Esophagus muscularis mucosa (tissue), 4 donors: ENCODE results near the gene LMAN2. TPM values are rescaled to one million over a fixed set of nuclear protein-coding genes. Genes with fewer than 3 reads are reported as not detected.

ENCODE experiments used
- DNase-seq: peaks from one replicate; pipeline ENCODE4 v3.0.0-alpha.2; 2017; ENCODE audit errors: extremely low spot score
- H3K27ac ChIP-seq, 4 donors: fragments of 200-600 bp; sonication (generic); replicated peaks in 1 of 4; 1 replicate in 3 of 4; 2 replicates in 1 of 4; pipeline ENCODE4 v1.5.1; 2016 to 2019; ENCODE audit warnings: mild to moderate bottlenecking in 1 of 4
- H3K27me3 ChIP-seq, 4 donors: fragments of 200-600 bp; sonication (generic); one replicate each; pipeline versions ENCODE4 v1.5.1 to v1.6.0; 2016 to 2019
- H3K36me3 ChIP-seq, 4 donors: fragments of 200-600 bp; sonication (generic); one replicate each; pipeline ENCODE4 v1.5.1; 2016 to 2019
- H3K4me1 ChIP-seq, 4 donors: fragments of 200-600 bp; sonication (generic); one replicate each; pipeline ENCODE4 v1.5.1; 2016 to 2019
- H3K4me3 ChIP-seq, 4 donors: fragments of 200-600 bp; sonication (generic); 1 replicate in 2 of 4; 2 replicates in 2 of 4; pipeline ENCODE4 v1.5.1; 2016 to 2019; ENCODE audit warnings: mild to moderate bottlenecking in 4 of 4, moderate library complexity in 1 of 4
- H3K9me3 ChIP-seq, 4 donors: fragments of 200-600 bp; sonication (generic); 1 replicate in 3 of 4; 2 replicates in 1 of 4; pipeline ENCODE4 v1.5.1; 2016 to 2019
- CTCF ChIP-seq, 3 experiments: fragments of 200-600 bp in 2 of 3; fragments of 450-650 bp in 1 of 3; sonication (generic) in 2 of 3; IDR thresholded peaks; one replicate each; pipeline ENCODE4 v1.5.1; 2017 to 2019; ENCODE audit warnings: antibody characterized with exemption in 3 of 3, mild to moderate bottlenecking in 2 of 3, moderate library complexity in 1 of 3
- EP300 ChIP-seq: sonication (generic); formaldehyde crosslinking; IDR thresholded peaks from one replicate; pipeline ENCODE4 v1.6.1; 2017; ENCODE audit warnings: antibody characterized with exemption
- POLR2A ChIP-seq: fragments of 450-650 bp; IDR thresholded peaks from one replicate; pipeline ENCODE4 v1.6.1; 2017; ENCODE audit warnings: antibody characterized with exemption, moderate library complexity, mild to moderate bottlenecking, low read depth
- POLR2AphosphoS5 ChIP-seq, 2 donors: sonication (generic); formaldehyde crosslinking; IDR thresholded peaks; one replicate each; pipeline ENCODE4 v1.6.1; 2017; ENCODE audit warnings: antibody characterized with exemption in 2 of 2
- WGBS: methylation state at CpG from one replicate; pipeline ENCODE4 v1.1.5; 2018; 5-methylcytosine and 5-hydroxymethylcytosine counted together
- intact Hi-C: fragments of 100-400 bp; cut with DNase I; formaldehyde crosslinking; loops from one replicate; pipeline ENCODE4 v1.15.1; 2023
- total RNA-seq, 4 donors: library from RNA; depleted of rRNA; stranded (reverse); fragments of >200 nt; gene quantifications; one replicate each; pipeline versions ENCODE4 v1.1.0 to v1.2.1, GENCODE V29; 2016

The LMAN2 gene
- total RNA-seq, 4 donors from 2014 or later = 95.1 to 168 (median 128) TPM

- no peaks in the 10 kb centered on the region for H3K9me3 ChIP-seq
- peak within 1 kb of the TSS; percentile 78 to 90 (median 84) for H3K27ac ChIP-seq
- H3K4me3 ChIP-seq = peak within 1 kb of the TSS; percentile 76 to 99 (median 90)
- TF ChIP-seq POLR2AphosphoS5 (IDR thresholded peaks at IDR 0.05) = peak; percentile 82 to 89
- TF ChIP-seq POLR2A = peak; percentile 58
- peak; percentile 23 to 41 (median 30) for TF ChIP-seq CTCF (IDR thresholded peaks at IDR 0.05)
- no peak for TF ChIP-seq EP300
- H3K27me3 ChIP-seq = no peaks in the 10 kb centered on the region
- H3K36me3 ChIP-seq = peaks cover 8 to 34% (median 31%) of the 10 kb centered on the region in 4 donors
- peak; percentile 97 for DNase-seq
- peaks cover 48 to 67% (median 59%) of the 10 kb centered on the region in 4 donors for H3K4me1 ChIP-seq
- WGBS = 1% methylated on average over 15 of the region's 100 CpGs
- intact Hi-C loops = loop anchor here (10.0 kb wide), 1 partner anchor 189 kb away; no protein-coding TSS in a partner anchor
Observed at GRCh38 chr5:177303121-177303924, 48.1 kb downstream of the LMAN2 start, which contains the start of the genes PRELID1 and RAB24. TSS of gene PRELID1 (plus strand) at chr5:177303799. CDS start at chr5:177303986, 187 bp downstream. TSS of gene RAB24 (minus strand) at chr5:177303719. CDS start at chr5:177303288, 431 bp downstream.

GRCh38 chr5:177302354-177303110, 48.9 kb downstream of the LMAN2 start:
- TF ChIP-seq CTCF (IDR thresholded peaks at IDR 0.05) = no peak
- TF ChIP-seq EP300 = no peak
- TF ChIP-seq POLR2AphosphoS5 (IDR thresholded peaks at IDR 0.05) = no peak
- TF ChIP-seq POLR2A = no peak
- DNase-seq = no peak
- Histone ChIP-seq H3K4me3 (peak overlapping the region; percentile 76 to 99 (median 90)), H3K36me3 (peaks cover 8 to 29% (median 27%) of the 10 kb centered on the region in 4 donors), H3K9me3 (no peaks in the 10 kb centered on the region), H3K27me3 (no peaks in the 10 kb centered on the region), H3K4me1 (peaks cover 48 to 63% (median 59%) of the 10 kb centered on the region in 4 donors), H3K27ac (peak overlapping the region; percentile 78 to 90 (median 84))
- WGBS = 17% methylated on average over 15 of the region's 24 CpGs
- intact Hi-C loops = loop anchor here (10.0 kb wide), 1 partner anchor 188 kb away; no protein-coding TSS in a partner anchor

GRCh38 chr5:177301503-177302165, 49.8 kb downstream of the LMAN2 start:
- TF ChIP-seq EP300 (no peak), POLR2AphosphoS5 (IDR thresholded peaks at IDR 0.05) (no peak), POLR2A (no peak), CTCF (IDR thresholded peaks at IDR 0.05) (no peak)
- Histone ChIP-seq H3K27ac (peak overlapping the region; percentile 52 to 90 (median 75)), H3K36me3 (peaks cover 1 to 22% (median 20%) of the 10 kb centered on the region in 4 donors), H3K4me3 (peak overlapping the region in 1 of 4 donors; percentile 76), H3K9me3 (no peaks in the 10 kb centered on the region), H3K27me3 (no peaks in the 10 kb centered on the region), H3K4me1 (peaks cover 55 to 63% (median 59%) of the 10 kb centered on the region in 4 donors)
- no peak for DNase-seq
- intact Hi-C loops = loop anchor here (10.0 kb wide), 1 partner anchor 187 kb away; no protein-coding TSS in a partner anchor
- WGBS = 53% methylated on average over 5 of the region's 7 CpGs

- 96% methylated on average over 2 of the region's 2 CpGs for WGBS
- intact Hi-C loops = loop anchor here (10.0 kb wide), 1 partner anchor 186 kb away; no protein-coding TSS in a partner anchor
- peaks cover 57 to 67% (median 64%) of the 10 kb centered on the region in 4 donors for H3K4me1 ChIP-seq
Observed at GRCh38 chr5:177300951-177301350, 50.5 kb downstream of the LMAN2 start.

More at GRCh38 chr5:177300951-177301350, 50.5 kb downstream of the LMAN2 start:
- no peak for DNase-seq
- Histone ChIP-seq H3K27ac (peak overlapping the region; percentile 62 to 90 (median 78)), H3K9me3 (no peaks in the 10 kb centered on the region), H3K36me3 (peaks cover 0 to 22% (median 18%) of the 10 kb centered on the region in 4 donors), H3K4me3 (no peak overlapping the region), H3K27me3 (no peaks in the 10 kb centered on the region)
- TF ChIP-seq CTCF (IDR thresholded peaks at IDR 0.05) (no peak), POLR2AphosphoS5 (IDR thresholded peaks at IDR 0.05) (no peak), EP300 (no peak), POLR2A (no peak)
